ENCODE measurements around the gene NSG1. TPM values are rescaled to one million over a fixed set of nuclear protein-coding genes. Genes with fewer than 3 reads are reported as not detected.
A peak's percentile ranks its signal among the peaks of the same experiment; 100 is the strongest.
"Not testable (repeated sequence)": the region's sequence is repeated elsewhere in the genome, so short reads cannot be mapped to it uniquely, and the experiment has no call there.

Gene NSG1
- 10 to 100 TPM in 2 of 10 donors, 1 to 10 TPM in 8; 1.3 to 19.7 (median 3.0) TPM for polyA plus RNA-seq (ENCODE audit: insufficient read length in 10 of 10)
- long read RNA-seq, donor 1, partial matches to known transcripts, result 0 of 1 reads
- long read RNA-seq, donor 1, other reads (novel, unspliced or antisense), result 0 of 1 reads
- long read RNA-seq, donor 2, result 0 reads
- long read RNA-seq, donor 3, result 0 reads
- long read RNA-seq, donor 4, partial matches to known transcripts, result 0 of 1 reads
- long read RNA-seq, donor 4, other reads (novel, unspliced or antisense), result 0 of 1 reads
- long read RNA-seq, donor 5, result 0 reads
- long read RNA-seq, donor 6, result 0 reads
- long read RNA-seq, donor 7, result 0 reads
- long read RNA-seq, donor 8, partial matches to known transcripts, result 0 of 1 reads
- long read RNA-seq, donor 8, other reads (novel, unspliced or antisense), result 0 of 1 reads
- long read RNA-seq, donor 9, result 0 reads

- peak in 1 of 3 donors; percentile 62 for DNase-seq
These were observed at the start of gene NSG1 for GRCh38 chr4:4386736-4387392. Gene NSG1 (plus strand): TSS chr4:4387102. CDS start chr4:4387630, 528 bp downstream.

- DNase-seq, result no peak
These were observed 48.5 kb upstream of the NSG1 start for GRCh38 chr4:4338210-4339001.

- no peak for DNase-seq
These were observed 47.3 kb upstream of the NSG1 start for GRCh38 chr4:4339504-4340085.

- no peak for DNase-seq
These were observed 44.8 kb upstream of the NSG1 start for GRCh38 chr4:4341861-4342650.

- DNase-seq, result no peak
These were observed 43.9 kb upstream of the NSG1 start for GRCh38 chr4:4343038-4343437.

- DNase-seq, result no peak
These were observed 41.9 kb upstream of the NSG1 start for GRCh38 chr4:4344915-4345527.

GRCh38 chr4:4347585-4347984 is 39.3 kb upstream of the NSG1 start:
- DNase-seq, result no peak

GRCh38 chr4:4348585-4348984 is 38.3 kb upstream of the NSG1 start:
- DNase-seq, result not testable (repeated sequence)

- DNase-seq, result no peak
These were observed 37.0 kb upstream of the NSG1 start for GRCh38 chr4:4349867-4350266.

- no peak for DNase-seq
These were observed 36.0 kb upstream of the NSG1 start for GRCh38 chr4:4350909-4351308.

- DNase-seq, result no peak
These were observed 31.6 kb upstream of the NSG1 start for GRCh38 chr4:4355302-4355701.

- peak in 1 of 3 donors; percentile 12 for DNase-seq
These were observed 30.5 kb upstream of the NSG1 start for GRCh38 chr4:4356106-4357041.

GRCh38 chr4:4358093-4358854 is 28.6 kb upstream of the NSG1 start:
- no peak for DNase-seq

- DNase-seq, result no peak
These were observed 25.0 kb upstream of the NSG1 start for GRCh38 chr4:4361883-4362282.

- no peak for DNase-seq
These were observed 23.8 kb upstream of the NSG1 start for GRCh38 chr4:4362991-4363697.

- DNase-seq, result no peak
These were observed 22.8 kb upstream of the NSG1 start for GRCh38 chr4:4364061-4364460.

GRCh38 chr4:4364486-4365208 is 22.3 kb upstream of the NSG1 start:
- DNase-seq, result no peak

All from muscle of back (tissue), 13 donors.